SK-N-MC (cell line): ENCODE results near the gene CEMIP.

ENCODE experiments used
- EZH2 ChIP-seq: fragments of 200-600 bp; sonication (generic); IDR thresholded peaks from one replicate; pipeline ENCODE4 v1.6.1; 2017; ENCODE audit warnings: antibody characterized with exemption
- POLR2AphosphoS5 ChIP-seq: IDR thresholded peaks from 2 replicates; pipeline ENCODE4 v1.6.1; 2012; ENCODE audit warnings: mild to moderate bottlenecking, low read depth, low read length, borderline replicate concordance

DNA sequence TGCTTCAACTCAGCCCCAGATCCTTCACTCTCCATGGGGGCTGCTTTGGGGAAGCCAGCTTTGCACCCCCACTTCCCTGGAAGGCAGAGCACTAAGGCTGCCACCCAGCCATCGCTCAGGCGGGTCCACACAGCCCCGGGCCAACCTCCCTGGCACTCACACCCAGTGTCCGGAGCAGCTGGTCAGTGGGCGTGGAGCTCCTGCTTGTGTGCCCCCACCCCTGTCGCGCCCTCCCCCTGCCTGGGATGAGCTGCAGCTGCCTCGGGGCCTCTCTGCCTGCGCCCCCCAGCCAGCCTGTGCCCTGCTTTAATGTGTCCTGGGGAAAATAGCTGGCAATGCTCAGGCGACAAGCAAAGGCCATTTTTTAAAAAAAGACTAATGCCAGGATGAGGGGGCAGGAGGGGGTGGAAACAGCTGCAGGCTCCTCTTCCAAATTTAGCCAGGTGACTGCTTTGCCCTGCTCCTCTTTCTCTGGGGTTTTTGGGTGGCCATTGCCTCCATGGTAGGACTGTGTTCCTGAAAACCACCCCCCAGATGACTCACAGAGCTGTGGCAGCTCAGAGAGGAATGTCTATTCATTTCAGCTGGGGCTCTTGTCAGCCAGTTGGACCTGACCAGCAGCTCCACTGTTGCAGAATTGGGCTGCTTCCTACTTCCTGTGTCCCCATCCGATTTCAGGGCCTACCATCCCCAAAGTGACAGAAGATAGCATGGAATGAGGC lies 65.0 kb downstream of the CEMIP start:
- no peak for TF ChIP-seq EZH2
- no peak for TF ChIP-seq POLR2AphosphoS5
